Retinal pigment epithelial cell (primary cell): ENCODE results near the gene CCNJL.

Experiments
- DNase-seq: peaks from one replicate; pipeline ENCODE4 v3.0.0-alpha.2; 2010; ENCODE audit warnings: low read depth
- H3K4me3 ChIP-seq: 2 replicates; pipeline ENCODE4 v1.5.1; 2011; ENCODE audit warnings: mild to moderate bottlenecking, low read length, control low read depth, moderate library complexity
- TF ChIP-seq, protein P1 (sequence below): conservative IDR thresholded peaks from 2 replicates; pipeline ENCODE4 v1.5.1; 2011; ENCODE audit warnings: low read depth, low read length, control low read depth, inconsistent platforms

CCNJL gene, protein sequence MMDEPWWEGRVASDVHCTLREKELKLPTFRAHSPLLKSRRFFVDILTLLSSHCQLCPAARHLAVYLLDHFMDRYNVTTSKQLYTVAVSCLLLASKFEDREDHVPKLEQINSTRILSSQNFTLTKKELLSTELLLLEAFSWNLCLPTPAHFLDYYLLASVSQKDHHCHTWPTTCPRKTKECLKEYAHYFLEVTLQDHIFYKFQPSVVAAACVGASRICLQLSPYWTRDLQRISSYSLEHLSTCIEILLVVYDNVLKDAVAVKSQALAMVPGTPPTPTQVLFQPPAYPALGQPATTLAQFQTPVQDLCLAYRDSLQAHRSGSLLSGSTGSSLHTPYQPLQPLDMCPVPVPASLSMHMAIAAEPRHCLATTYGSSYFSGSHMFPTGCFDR

DNA sequence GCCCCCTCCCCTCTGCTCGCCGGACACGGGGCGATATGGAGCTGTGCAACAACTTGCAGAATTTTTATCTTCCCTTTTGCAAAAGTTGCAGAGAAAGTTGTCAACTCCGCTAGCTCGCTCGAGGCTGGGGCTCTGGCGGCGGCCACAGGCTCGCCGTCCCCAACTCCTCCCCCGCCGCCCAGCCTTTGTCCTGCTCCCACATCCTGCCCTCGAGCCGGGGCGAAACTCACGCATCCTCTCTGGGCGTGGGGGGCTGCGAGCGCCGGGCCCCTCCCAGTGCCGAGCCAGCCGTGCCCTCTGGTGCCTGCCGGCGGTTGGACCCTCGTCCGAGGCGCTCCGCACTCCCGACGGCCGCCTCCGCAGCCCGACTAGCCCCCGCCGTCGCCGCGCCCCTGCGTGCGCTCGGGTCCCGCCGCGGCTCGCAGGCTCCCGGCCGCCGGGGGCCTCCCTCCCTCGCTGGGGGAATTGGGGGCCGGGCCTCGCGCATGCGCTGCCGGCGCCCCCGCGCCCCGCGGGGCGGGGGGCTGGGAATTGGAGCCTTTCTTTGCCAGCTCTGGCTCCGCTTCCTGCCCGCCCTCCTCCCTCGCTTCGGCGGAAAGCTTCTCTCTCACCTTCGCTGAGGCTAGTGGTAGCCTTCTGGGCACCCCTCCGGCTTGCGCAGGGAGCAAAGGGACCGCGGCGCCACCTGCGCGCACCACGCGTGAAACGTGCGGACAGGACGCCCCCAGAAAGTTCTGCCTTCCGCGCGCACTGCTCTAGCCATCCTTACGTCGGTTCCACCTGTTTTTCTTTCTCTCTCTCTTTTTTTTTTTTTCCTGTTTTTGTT is at the start of gene CCNJL:
Gene CCNJL, minus strand, starts transcription at position 431 of the 826 bp plus-strand sequence. CDS start 641 bp downstream, outside the sequence.
- TF ChIP-seq, protein P1, sequence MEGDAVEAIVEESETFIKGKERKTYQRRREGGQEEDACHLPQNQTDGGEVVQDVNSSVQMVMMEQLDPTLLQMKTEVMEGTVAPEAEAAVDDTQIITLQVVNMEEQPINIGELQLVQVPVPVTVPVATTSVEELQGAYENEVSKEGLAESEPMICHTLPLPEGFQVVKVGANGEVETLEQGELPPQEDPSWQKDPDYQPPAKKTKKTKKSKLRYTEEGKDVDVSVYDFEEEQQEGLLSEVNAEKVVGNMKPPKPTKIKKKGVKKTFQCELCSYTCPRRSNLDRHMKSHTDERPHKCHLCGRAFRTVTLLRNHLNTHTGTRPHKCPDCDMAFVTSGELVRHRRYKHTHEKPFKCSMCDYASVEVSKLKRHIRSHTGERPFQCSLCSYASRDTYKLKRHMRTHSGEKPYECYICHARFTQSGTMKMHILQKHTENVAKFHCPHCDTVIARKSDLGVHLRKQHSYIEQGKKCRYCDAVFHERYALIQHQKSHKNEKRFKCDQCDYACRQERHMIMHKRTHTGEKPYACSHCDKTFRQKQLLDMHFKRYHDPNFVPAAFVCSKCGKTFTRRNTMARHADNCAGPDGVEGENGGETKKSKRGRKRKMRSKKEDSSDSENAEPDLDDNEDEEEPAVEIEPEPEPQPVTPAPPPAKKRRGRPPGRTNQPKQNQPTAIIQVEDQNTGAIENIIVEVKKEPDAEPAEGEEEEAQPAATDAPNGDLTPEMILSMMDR, result no peak
- peak within 1 kb of the TSS; percentile 84 for H3K4me3 ChIP-seq
- no peak for DNase-seq

GRCh38 chr5:160361624-160362228 is 49.4 kb upstream of the CCNJL start:
- TF ChIP-seq, protein P1, result no peak
- no peak overlapping the region for H3K4me3 ChIP-seq
- DNase-seq, result no peak

- DNase-seq, result no peak
- TF ChIP-seq, protein P1, result no peak
- H3K4me3 ChIP-seq, result no peak overlapping the region
Observed at GRCh38 chr5:160360310-160360709, 47.9 kb upstream of the CCNJL start.

GRCh38 chr5:160359816-160360215 is 47.5 kb upstream of the CCNJL start:
- no peak for DNase-seq
- TF ChIP-seq, protein P1, result no peak
- H3K4me3 ChIP-seq, result no peak overlapping the region

GRCh38 chr5:160359242-160359641 is 46.9 kb upstream of the CCNJL start:
- no peak overlapping the region for H3K4me3 ChIP-seq
- no peak for DNase-seq
- TF ChIP-seq, protein P1, result no peak

DNA sequence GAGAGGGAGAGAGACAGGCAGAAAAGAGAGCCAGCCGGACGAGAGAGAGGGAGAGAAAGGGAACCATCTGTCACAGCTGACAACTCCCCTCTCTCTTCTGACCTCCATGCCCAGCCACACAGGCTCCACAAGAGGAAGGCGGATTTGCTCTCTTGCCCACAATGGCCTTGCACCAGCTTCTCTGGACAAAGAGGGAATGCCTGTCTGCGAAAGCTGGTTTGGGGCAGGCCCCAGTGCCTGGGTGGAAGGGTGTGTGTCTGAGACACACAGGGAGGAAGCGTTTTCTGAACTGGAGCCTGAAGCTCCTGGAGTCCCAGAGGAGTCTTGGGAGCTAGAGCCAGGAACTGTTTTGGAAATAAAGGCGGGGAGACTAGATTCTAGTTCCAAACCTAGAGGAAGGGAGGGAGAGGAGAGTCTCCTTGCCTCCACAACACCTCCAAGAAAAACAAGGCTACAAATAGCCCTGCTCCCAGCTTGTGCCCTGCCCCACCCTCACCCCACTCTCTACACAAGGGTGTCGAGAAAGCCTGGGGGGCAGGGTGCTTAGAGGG is 45.6 kb upstream of the CCNJL start:
- TF ChIP-seq, protein P1, result no peak
- DNase-seq, result no peak
- H3K4me3 ChIP-seq, result no peak overlapping the region
